ENCODE results near the gene AGR2. TPM values are rescaled to one million over a fixed set of nuclear protein-coding genes. Genes with fewer than 3 reads are reported as not detected.

The AGR2 gene
- total RNA-seq, 1 experiment from 2014 or later = not detected

- Histone ChIP-seq H3K14ac (ENCODE audit: insufficient read depth, low read length) (no peak overlapping the region), H3K79me2 (ENCODE audit: insufficient read depth, low read length) (no peaks in the 10 kb centered on the region), H3K23ac (ENCODE audit: insufficient read length, low read depth, low read length) (no peak overlapping the region), H3K56ac (ENCODE audit: insufficient read length, low read depth, low read length) (no peak overlapping the region), H3K27me3 (ENCODE audit: insufficient read depth, low read length) (no peaks in the 10 kb centered on the region), H3T11ph (ENCODE audit: low read length) (no peak overlapping the region), H2BK120ac (ENCODE audit: low read depth, low read length, poor library complexity, severe bottlenecking) (no peak overlapping the region), H3K4me1 (ENCODE audit: insufficient read depth, low read length) (no peaks in the 10 kb centered on the region), H4K91ac (ENCODE audit: insufficient read length, low read depth, low read length) (no peak overlapping the region), H3K9ac (ENCODE audit: extremely low read depth, insufficient read length, low read length) (no peak overlapping the region), H2BK20ac (ENCODE audit: low read depth, low read length, poor library complexity, severe bottlenecking) (no peak overlapping the region), H3K9me3 (ENCODE audit: control insufficient read depth, low read depth, low read length) (no peaks in the 10 kb centered on the region), H4K20me1 (ENCODE audit: control insufficient read depth, insufficient read depth, insufficient read length) (no peaks in the 10 kb centered on the region), H3K4me2 (ENCODE audit: insufficient read depth, insufficient read length, low read length) (no peak overlapping the region), H3K23me2 (ENCODE audit: insufficient read length, low read depth, low read length, poor library complexity, severe bottlenecking) (no peaks in the 10 kb centered on the region), H3K27ac (ENCODE audit: insufficient read length, low read depth, low read length) (no peak overlapping the region), H3K18ac (ENCODE audit: insufficient read length, low read depth, low read length) (no peak overlapping the region), H2BK5ac (ENCODE audit: insufficient read length, low read length) (no peak overlapping the region), H2AK5ac (ENCODE audit: insufficient read length, low read length) (no peak overlapping the region), H4K5ac (ENCODE audit: insufficient read length, low read depth, low read length) (no peak overlapping the region), H3K4ac (ENCODE audit: low read depth, low read length) (no peak overlapping the region), H3K79me1 (ENCODE audit: insufficient read depth, low read depth, low read length, poor library complexity, severe bottlenecking) (no peaks in the 10 kb centered on the region), H4K8ac (replicated peaks; ENCODE audit: insufficient read length, low read depth, low read length) (no peak overlapping the region), H2BK12ac (ENCODE audit: insufficient read length, low read depth, low read length) (no peak overlapping the region), H2AFZ (ENCODE audit: low read length) (no peak overlapping the region), H2BK15ac (ENCODE audit: low read depth, low read length) (no peak overlapping the region)
- Mint-ChIP-seq H3K27me3 (ENCODE audit: low read depth) (no peaks in the 10 kb centered on the region), H3K27ac (peak overlapping the region in 2 of 3 experiments; percentile 21 to 78; a peak in 4 of 7 replicates), H3K4me3 (no peak overlapping the region), H3K36me3 (ENCODE audit: insufficient read depth in 1 of 3, low read depth in 3 of 3) (no peaks in the 10 kb centered on the region), H3K4me1 (peaks cover 8 to 10% of the 10 kb centered on the region in 2 experiments), H3K9me3 (no peaks in the 10 kb centered on the region)
- DNase-seq = no peak
- WGBS (ENCODE audit: extremely low coverage, insufficient read length, low lambda C conversion rate) = no CpG with 5 or more reads among the region's 6 CpGs
- TF ChIP-seq CTCF (conservative IDR thresholded peaks at IDR 0.05) = no peak
Measured at GRCh38 chr7:16840094-16840493, 35.3 kb upstream of the AGR2 start.
